ENCODE data around the gene SVIL.
"Not testable (repeated sequence)": the region's sequence is repeated elsewhere in the genome, so short reads cannot be mapped to it uniquely, and the experiment has no call there.

SVIL gene

DNA sequence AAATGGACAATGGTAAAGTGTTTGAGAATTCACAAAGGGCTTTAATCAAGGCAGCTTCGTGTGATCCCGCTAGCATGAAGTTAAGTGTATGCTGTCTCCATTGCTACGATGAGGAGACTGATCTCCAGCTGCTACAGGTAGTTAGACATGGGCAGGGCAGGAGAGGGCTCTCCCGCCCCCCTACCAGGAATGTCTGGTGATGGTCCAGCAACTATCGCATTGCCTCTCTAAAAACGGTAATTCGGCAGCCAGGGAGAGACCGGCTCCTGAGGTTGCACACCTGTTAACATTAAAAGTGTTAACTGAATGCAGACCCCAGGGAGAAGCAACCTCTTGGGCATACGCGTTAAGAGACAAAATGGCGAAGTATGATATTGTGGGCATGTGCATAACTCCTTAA, 37.9 kb downstream of the SVIL start:
- no peak for DNase-seq

DNA sequence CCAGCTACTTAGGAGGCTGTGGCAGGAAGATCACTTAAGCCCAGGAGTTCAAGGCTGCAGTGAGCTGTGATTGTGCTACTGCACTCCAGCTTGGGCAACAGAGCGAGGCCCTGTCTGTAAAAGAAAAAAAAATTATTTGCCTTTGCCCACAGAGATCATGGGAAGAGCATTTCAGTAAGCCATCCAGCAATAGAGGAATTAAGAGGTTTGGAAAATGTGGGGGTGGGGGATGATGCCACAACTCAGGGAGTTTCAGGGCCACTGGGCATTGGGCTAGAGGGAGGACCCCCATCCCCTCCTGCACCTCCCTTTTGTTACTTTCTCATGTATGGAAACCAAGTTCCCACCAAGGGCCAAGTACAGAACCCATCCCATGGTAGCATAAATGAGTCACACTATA, 38.4 kb downstream of the SVIL start:
- DNase-seq: no peak

DNA sequence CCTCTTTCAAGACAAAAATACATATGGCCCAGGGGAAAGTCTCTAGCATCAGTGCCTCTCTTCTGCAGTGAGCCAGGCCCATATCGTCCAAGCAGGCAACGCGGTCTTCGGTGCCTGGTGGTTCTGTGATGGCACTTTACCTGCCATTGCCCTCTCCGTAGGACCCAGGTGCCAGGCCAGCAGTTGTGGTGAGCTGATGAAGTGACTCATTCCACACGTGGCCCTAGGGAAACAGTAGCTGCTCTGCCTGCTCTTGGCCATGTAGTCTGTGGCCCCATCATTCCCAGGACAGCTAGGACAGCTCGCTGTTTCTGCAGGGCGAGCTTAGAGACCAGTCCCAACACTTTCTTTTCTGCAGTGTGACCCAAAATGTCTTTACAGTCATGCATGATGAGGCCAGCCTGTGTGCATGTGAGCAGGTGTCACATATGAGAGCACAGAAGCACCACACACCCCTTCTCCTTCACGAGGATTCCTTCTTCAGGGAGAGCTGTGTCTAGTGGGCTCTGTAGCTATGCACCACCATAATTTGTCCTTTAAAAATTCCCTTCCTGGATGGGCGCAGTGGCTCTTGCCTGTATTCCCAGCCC, 39.0 kb downstream of the SVIL start:
- no peak for DNase-seq

DNA sequence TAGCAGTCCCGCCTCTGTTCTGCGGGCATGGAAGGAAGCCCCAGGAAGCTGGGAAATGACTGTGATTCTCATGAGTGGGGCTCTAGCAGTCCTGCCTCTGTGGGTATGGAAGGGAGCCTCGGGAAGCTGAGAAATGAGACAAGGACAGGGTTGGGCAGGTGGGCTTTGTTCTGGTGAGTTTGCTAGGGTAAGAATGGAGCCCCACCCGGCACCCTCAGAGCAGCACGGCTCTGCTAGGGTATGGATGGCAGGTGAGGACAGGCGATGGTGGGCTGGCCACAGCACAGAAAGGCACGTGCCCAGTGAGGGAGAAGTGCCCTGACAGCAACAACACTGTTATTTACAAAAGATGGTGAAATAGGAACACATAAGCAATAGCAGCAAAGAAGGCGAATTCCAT, 39.6 kb downstream of the SVIL start:
- no peak for DNase-seq

DNA sequence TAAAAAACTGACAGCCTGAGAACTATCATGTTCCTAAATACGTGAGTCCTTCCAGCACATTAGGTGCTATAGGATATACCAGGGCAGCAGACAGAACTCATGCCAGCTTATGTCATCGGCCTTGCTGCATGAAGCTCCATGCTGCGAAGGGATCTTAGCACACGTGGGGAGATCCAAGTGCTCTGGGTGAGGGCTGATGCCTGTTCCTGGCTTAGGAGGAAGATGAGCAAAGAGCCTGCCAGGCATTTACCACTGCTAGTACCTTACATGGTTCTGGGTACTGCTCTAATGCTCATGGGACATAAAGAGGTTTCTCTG, 43.2 kb downstream of the SVIL start:
- no peak for DNase-seq

DNA sequence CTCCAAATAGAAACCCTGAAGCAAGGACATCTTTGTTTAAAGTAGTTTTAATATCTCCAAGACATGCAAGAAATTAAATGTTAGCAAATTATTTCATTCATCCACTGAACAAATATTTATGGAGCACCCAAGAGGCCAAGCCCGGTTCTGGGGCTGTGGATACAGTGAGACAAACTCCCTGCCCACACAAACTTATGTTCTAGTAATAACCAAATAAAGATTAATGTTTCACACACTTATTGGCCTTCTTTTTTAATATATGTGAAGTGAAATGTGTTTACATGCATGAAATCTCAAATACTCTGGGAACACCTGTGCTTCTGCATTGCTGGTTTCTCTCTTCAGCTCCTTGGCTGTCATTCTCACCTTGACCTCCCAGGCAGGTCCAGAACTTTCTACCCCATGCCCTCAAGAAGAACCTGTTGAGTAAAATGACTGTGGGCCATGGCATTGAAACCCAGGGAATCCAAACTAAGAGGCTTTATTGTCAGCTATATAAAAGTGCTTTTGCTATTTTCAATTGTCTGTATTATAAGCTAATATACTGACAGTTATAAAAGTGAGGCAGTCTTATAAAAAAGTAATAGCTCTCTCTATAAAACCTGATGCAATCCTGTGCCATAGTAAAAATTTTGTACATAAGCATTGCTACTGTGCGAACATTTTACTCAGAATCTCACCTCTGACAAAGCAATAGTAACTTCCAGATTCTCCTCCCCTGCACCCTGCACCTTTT, 43.7 kb downstream of the SVIL start:
- DNase-seq: no peak

DNA sequence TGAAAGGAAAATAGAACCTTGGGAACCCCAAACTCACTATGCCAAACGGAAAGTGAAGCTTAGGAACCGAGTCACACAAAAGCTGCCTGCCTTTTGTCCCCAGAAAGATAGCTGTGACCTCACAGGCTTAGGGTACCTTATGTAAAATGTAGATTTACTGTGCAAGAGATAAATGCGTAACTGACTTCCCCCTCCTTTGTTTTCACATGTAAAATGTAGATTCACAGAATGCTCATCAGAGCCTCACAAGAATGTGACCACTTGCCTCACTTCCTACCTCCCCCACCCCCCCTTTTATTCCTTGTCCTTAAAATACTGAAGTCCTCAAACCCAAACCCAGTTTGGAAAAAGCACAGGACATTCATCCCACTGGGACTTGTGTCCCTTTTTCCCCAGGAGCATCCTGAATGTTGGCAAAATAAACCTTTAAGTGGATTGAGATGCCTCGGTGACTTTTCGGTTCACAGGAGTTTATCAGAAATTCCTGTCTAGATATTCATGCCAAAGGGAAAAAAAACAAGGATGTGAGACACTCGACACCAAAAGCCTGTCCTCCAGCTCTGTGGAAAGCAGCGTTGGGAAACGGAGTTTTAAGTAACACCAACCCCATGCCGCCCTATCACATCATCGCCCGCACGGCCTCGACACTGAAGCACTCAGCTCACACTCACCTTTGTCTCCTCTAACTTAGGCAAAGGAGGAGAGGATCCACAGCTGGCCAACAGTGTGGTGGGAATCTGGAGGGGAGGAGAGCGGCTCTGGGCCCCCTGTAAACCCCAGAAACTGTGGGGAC, 45.9 kb downstream of the SVIL start:
- DNase-seq: peak; percentile 84

DNA sequence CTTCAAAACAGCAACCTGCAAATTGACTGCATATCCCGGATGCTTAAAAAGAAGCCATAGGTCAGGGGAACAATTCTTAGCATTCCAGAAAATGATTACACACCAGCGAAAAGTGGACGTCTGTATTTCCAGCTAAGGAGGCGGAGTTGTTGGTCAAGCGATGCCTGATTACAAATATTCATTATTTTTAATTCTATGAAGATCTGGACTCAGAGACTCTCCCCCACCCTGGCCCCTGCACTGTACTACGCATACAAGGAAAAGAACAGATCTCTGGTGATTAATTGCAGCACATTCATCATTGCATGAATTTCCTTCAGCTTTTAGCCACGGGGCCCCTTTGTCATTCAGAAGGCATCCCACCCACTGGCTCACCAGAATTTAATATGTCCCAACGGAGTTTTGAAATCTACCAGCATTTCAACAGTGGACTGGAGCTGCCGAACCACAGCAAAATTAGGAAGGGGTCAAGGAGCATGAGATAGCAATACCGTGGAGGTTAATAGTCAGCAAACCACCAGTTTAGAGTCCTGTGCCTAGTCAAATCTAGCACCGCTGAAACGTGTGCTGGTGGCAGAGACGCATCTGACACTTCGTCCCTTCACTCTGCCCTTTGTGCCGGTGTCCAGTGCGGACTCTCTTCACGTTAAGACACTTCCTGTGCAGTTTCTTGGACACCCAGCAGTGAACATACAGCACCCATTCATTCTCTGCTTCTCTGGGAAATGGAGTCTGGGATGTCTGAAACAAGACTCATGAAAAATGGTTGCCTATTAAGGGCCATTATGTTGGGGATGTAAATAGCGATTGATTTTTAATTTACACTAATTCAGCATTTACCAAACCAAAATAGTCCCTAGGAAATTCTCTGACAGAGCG, 46.8 kb downstream of the SVIL start:
- DNase-seq: not testable (repeated sequence)

DNA sequence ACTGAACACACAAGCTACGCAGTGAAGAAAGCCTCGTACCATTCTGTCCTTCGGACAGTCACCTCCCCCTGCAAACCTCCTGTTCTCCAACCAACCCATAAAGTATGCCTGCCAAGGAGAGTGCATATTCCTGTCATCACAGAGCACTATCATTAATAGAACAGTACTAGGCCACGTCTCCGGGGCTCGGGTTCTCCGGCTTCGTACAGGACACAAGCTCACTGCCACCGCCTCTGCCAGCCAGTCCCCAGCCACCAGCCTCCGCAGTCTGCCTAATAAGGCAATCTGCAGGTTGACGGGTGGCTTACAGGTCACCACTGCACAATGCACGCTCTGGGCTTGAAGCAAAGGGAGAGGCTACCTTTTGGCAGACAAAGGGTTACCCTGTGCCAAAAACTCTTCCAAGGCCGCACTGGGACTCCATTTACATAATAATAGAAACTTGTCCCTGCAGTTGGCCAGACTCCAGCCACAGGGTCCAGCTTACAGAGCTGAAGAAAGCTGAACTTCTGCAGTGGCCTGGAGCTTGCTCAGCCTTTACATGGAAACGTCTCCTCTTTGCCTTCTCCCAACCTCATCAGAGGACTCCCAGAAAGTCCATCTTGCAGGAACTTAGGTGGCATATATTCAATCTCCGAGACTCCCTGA, 47.5 kb downstream of the SVIL start:
- DNase-seq: peak; percentile 61

DNA sequence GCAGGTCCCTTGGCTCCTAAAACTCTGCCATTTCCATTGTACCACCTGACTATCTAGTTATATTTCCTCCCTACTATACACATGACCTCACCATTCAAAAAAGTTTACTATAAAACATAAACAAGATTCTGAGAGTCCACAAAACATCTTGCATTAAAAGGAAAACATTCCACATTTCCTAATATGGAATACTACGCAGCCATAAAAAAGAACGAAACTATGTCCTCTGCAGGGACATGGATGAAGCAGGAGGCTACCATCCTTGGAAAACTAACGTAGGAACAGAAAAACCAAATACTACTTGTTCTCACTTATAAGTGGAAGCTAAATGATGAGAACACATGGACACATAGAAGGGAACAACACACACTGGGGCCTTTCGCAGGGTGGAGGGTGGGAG, 48.3 kb downstream of the SVIL start:
- no peak for DNase-seq

DNA sequence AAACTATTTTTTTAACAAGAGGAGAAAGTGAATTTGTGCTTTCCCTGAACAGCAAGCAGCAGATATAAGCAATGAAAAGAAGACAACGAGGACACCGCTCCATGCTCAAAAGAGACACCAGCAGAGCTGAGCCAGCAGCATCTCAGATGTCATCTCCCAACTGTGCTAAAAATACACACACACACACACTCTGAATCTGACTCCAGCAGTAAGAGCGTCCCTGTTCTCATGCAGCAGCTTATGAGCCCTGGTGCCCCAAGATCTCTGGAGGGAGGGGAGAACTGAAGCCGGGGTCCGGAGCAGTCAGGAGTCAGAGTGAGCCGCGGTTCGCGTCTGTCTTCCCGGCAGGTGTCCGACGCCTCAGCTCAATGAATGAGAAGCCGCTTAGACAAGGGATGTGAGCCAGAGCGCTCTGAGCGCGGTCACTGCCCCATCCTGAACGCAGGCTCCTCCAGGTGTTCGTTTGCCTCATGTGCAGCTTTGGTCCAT, 49.2 kb downstream of the SVIL start:
- peak; percentile 79 for DNase-seq

DNA sequence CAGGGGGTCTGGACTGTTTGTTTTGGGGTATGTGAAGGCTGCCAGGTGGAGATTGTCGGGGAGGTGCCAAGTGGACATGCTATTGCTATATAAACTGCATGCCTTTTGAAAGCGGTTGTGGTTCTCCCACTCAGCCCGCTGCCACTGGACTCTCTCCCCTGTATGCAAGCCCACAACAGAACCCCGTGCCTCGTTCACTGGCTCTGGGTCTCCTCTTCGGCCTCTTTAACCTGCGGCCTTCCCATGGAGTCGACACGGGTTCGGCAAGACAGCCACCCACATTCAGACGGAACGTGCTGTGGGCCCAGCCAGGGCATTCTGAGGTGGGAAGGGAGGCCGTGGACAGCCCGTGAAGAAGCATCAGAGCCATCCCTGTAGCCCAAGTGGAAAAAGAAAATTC, 50.3 kb downstream of the SVIL start:
- no peak for DNase-seq

DNA sequence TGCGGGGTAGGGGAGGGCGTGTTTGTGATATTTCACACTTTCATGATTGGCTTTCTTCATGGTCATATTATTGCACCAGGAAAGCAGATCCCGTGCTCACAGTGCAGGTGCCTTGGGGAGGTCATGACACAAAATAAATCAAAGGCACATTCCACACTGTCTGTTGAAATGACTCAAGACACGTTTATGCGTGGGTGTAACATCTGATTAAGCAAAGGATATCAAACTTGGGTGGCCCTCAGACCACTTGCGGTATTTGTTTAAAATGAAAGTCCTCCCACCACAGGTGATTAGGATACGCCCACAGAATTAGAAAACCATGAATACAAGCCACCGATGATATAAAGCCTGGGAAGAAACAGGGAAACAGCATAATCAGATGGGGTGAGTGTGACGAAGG, 51.1 kb downstream of the SVIL start:
- DNase-seq: no peak

DNA sequence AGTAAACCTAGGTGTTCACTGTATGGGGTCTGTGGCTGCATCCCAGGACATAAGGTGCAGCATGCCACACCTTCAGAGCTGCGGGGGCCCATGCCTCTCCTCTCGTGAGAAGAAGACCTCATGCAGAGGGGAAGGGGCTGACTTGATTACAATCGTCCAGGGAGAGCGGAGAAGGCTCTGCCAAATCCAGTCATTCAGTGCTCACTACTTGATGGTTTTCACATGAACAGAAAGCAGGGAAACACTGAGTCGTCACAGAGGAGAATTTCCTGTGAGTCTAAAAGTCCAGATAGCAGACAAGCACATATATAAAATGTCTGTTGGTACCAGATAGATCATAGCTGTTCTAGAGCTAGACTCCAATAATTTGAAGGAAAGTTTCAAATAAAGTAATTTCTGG, 52.0 kb downstream of the SVIL start:
- not testable (repeated sequence) for DNase-seq

DNA sequence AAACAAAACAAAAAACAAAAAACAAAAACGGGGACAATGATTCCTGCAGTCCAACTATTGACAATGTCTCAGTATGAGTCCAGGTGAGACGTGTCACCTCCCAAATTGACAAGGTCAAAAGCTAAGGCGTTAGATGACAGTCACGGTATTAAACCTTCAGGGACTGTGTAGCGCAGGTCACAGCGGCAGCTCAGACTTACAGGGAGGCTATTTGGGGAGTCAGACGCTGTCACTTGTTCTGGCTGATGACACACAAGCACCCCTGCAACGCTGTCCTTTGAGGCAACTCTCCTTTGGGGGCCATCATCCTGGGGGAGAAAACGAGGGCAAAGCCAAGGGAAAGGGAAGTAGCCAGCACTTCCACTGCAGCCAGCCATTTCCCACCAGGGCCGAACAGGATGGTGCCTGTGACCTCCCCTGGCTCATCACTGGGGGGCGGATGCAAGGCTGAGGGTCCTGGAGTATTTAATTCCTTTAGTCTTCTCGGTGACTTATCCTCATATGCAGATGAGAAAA, 55.3 kb downstream of the SVIL start:
- no peak for DNase-seq

DNA sequence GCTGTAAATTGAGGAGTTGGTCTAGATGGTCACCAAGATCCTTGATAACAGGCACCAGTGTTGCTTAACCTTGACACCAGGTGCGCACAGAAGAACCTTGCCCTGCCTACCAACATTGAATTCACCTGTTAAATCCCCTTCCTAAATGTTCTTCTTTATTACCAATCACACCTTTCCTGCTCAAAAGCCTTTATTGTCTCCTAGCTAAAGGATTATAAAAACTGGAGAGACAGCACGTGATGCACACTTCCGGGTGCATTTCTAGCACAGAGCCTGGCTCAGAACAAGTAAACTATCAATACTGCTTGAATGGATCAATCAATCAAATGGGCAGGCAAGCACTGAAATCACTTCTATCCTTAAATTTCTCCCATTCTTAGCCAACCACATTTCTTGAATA, 56.3 kb downstream of the SVIL start:
- DNase-seq: no peak

DNA sequence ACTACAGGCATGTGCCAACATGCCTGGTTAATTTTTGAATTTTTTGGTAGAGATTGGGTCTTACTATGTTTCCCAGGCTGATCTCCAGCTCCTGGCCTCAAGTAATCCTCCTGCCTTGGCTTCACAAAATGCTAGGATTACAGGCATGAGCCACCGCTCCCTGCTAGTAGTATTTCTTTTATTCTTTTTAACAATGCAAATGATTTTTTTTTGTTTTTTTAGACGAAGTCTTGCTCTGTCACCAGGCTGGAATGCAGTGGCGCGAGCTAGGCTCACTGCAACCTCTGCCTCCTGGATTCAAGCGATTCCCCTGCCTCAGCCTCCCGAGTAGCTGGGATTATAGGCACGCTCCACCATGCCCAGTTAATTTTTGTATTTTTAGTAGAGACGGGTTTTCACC, 58.1 kb downstream of the SVIL start:
- DNase-seq: no peak

DNA sequence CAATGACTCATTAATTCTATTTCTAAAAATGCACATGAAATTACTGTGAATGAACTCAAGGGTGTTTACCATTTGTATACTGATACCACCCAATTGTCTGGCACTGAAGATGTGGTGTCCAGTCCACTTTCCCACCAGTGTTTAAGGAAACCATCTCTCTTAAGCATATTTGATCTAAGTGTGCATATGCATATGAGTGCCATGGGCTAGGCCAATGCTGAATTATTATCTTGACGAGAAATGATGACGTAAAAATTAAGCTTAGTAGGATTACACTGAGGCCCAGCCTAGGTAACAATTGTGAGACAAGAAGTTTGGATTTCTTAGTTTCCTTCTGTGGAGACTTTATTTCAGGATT, 59.7 kb downstream of the SVIL start:
- DNase-seq: no peak

DNA sequence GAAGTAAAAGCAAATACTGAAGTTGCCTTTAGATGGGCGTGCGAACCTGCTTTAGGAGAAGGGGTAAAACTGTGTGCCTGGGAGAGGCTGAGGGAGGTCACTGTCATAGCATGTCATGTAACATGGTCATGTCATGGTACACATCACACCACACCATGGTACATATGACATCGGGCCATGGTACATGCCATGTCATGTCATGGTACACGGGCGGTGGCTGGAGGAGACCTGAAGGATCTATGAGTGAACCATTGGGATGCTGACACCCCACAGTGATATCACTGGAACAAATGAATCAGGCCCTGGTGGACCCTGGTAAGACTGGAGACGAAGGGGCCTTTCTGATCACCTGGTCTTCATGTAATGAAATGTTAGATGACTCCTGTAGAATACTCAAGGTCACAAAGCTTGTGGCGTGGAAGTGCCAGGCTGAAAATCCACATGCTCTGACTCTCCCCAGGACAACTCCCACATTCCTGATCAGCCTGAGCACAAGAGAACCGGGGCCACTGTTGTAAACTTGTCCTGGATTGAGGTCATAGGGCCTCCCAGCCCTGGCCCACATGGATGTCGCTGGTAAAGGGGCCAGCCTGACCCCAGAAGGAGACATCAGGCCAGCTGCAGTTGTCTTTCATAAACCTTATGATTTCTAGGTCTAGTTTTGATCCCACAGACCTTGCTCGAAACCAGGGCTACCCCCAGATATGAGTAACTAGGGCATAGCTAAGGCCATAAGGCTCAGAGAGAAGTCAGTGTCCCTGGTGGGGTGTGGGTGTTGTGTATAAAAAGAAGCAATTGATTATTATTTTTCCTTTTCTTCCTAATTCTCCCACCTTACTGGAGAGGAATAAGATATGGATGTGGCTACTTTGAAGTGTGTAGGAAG, 60.3 kb downstream of the SVIL start:
- DNase-seq: not testable (repeated sequence)

DNA sequence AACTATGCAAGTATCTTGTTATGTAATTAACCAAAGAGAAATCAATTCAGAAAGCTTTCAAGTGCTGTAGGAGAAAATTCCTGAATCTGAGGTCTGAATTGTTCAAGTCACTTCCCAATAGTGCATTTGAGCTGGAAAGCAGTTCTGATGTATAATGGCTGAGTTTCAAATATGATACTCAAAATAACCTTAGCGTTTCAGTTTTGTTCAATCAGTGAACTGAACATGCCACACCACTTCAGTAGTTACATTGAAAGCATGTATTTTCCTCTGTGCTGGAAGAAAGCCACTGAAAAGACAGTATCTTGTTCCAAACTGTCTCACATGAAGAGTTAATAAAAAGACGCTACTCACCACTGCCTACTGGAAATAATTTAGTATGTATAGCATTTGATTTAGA, 64.5 kb downstream of the SVIL start:
- not testable (repeated sequence) for DNase-seq

DNA sequence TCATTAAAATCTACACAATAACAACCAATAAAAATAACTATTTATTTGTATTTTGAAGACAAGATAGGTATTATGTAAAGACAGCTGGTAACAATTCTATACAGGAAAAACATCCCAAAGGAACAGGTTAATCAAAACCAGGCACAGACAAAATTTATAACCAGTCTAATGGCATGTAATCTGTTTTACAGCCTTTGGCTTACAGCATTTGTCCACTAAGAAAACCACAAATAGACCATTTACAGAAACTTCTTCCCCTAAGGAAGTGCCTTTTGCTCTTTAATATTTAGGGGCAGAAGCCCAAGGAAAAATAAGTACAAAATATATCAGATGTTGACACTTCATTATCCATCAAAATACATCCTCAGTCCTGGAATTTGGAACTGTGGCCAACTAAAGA, 65.0 kb downstream of the SVIL start:
- DNase-seq: no peak

Data from islet precursor cell (in vitro differentiated cells).